HL-60 (cell line): ENCODE data around the gene ACTN2.

ENCODE experiments used
- DNase-seq, 2 experiments: peaks; one replicate each; pipeline ENCODE4 v3.0.0-alpha.2; 2010 to 2020; ENCODE audit warnings: low read depth in 1 of 2, low spot score in 1 of 2
- H3K27ac ChIP-seq: fragments of 250-450 bp; sonication (Bioruptor Pico); replicated peaks from 2 replicates; pipeline ENCODE4 v1.5.1; 2020; ENCODE audit warnings: mild to moderate bottlenecking, moderate library complexity
- H3K27me3 ChIP-seq: fragments of 250-450 bp; sonication (Bioruptor Pico); 2 replicates; pipeline ENCODE4 v1.5.1; 2021; ENCODE audit warnings: mild to moderate bottlenecking, moderate library complexity; ENCODE audit not compliant: insufficient read depth, poor library complexity, severe bottlenecking
- H3K4me3 ChIP-seq: replicated peaks from 2 replicates; pipeline ENCODE4 v1.5.1; 2011; ENCODE audit warnings: mild to moderate bottlenecking, control low read depth, low read length; ENCODE audit not compliant: insufficient read depth
- GABPA ChIP-seq: IDR thresholded peaks from 2 replicates; pipeline ENCODE4 v1.6.1; 2012; ENCODE audit warnings: low read depth
- POLR2AphosphoS5 ChIP-seq: IDR thresholded peaks from 2 replicates; pipeline ENCODE4 v1.6.1; 2012; ENCODE audit warnings: low read depth
- SPI1 ChIP-seq: IDR thresholded peaks from 2 replicates; pipeline ENCODE4 v1.6.1; 2012; ENCODE audit warnings: low read depth, mild to moderate bottlenecking, borderline replicate concordance
- TF ChIP-seq, protein P1 (sequence below): IDR thresholded peaks from one replicate; pipeline ENCODE4 v1.5.1; 2011; ENCODE audit warnings: low read length, control low read depth, inconsistent platforms; ENCODE audit not compliant: insufficient read depth
- TF ChIP-seq, protein P2 (sequence below): IDR thresholded peaks from 2 replicates; pipeline ENCODE4 v1.6.1; 2012; ENCODE audit warnings: low read depth; ENCODE audit not compliant: insufficient replicate concordance

ACTN2 gene

DNA sequence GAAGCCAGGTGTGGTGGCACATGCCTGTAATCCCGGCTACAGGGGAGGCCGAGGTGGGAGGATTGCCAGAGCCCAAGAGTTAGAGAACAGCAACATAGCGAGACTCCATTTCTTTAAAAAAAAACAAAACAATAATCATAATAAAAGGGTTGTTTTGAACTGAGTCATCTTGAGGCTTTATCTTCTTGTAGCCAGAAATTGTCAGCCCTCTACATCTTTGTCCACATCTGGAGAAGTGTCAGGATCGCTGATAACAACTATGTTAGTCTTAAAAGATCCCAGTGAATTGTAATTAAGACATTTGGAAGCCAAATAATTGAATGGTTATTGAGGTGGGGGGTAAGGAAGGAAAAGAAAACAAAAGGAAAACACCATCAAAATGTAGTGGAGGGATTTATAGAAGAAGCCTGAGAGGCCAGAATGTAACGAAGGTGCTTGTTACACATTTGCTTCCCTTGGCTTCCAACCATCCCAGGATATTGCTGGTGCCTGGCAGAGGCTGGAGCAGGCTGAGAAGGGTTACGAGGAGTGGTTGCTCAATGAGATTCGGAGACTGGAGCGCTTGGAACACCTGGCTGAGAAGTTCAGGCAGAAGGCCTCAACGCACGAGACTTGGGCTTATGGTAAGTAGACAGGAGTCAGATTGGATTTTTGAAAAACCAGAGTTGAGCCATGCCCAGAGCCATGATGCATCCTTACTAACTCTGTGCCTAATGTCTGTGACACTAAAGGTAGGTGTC, 56.3 kb downstream of the ACTN2 start:
- no peak for DNase-seq
- Histone ChIP-seq H3K27me3 (no peaks in the 10 kb centered on the region), H3K27ac (no peak overlapping the region), H3K4me3 (no peak overlapping the region)
- TF ChIP-seq, protein P1, sequence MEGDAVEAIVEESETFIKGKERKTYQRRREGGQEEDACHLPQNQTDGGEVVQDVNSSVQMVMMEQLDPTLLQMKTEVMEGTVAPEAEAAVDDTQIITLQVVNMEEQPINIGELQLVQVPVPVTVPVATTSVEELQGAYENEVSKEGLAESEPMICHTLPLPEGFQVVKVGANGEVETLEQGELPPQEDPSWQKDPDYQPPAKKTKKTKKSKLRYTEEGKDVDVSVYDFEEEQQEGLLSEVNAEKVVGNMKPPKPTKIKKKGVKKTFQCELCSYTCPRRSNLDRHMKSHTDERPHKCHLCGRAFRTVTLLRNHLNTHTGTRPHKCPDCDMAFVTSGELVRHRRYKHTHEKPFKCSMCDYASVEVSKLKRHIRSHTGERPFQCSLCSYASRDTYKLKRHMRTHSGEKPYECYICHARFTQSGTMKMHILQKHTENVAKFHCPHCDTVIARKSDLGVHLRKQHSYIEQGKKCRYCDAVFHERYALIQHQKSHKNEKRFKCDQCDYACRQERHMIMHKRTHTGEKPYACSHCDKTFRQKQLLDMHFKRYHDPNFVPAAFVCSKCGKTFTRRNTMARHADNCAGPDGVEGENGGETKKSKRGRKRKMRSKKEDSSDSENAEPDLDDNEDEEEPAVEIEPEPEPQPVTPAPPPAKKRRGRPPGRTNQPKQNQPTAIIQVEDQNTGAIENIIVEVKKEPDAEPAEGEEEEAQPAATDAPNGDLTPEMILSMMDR, result no peak
- TF ChIP-seq SPI1, result no peak
- TF ChIP-seq, protein P2, sequence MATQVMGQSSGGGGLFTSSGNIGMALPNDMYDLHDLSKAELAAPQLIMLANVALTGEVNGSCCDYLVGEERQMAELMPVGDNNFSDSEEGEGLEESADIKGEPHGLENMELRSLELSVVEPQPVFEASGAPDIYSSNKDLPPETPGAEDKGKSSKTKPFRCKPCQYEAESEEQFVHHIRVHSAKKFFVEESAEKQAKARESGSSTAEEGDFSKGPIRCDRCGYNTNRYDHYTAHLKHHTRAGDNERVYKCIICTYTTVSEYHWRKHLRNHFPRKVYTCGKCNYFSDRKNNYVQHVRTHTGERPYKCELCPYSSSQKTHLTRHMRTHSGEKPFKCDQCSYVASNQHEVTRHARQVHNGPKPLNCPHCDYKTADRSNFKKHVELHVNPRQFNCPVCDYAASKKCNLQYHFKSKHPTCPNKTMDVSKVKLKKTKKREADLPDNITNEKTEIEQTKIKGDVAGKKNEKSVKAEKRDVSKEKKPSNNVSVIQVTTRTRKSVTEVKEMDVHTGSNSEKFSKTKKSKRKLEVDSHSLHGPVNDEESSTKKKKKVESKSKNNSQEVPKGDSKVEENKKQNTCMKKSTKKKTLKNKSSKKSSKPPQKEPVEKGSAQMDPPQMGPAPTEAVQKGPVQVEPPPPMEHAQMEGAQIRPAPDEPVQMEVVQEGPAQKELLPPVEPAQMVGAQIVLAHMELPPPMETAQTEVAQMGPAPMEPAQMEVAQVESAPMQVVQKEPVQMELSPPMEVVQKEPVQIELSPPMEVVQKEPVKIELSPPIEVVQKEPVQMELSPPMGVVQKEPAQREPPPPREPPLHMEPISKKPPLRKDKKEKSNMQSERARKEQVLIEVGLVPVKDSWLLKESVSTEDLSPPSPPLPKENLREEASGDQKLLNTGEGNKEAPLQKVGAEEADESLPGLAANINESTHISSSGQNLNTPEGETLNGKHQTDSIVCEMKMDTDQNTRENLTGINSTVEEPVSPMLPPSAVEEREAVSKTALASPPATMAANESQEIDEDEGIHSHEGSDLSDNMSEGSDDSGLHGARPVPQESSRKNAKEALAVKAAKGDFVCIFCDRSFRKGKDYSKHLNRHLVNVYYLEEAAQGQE, result no peak
- no peak for TF ChIP-seq POLR2AphosphoS5
- no peak for TF ChIP-seq GABPA

DNA sequence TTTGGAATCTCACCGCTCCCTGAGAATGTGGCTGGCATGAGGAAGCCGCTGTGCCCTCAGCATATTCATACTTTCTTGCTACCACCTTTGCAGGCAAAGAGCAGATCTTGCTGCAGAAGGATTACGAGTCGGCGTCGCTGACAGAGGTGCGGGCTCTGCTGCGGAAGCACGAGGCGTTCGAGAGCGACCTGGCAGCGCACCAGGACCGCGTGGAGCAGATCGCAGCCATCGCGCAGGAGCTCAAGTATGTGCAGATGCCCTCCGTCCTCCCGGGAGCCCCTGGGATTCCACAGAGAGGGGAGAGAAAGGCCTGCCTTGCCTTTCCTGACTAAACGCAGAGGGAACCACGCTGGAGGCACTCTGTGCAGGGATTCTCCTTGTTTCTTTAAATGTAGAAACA, 58.2 kb downstream of the ACTN2 start:
- TF ChIP-seq SPI1 (no peak), POLR2AphosphoS5 (no peak)
- TF ChIP-seq, protein P2, result no peak
- TF ChIP-seq, protein P1, result no peak
- H3K27me3 ChIP-seq, result no peaks in the 10 kb centered on the region
- DNase-seq, result no peak
- no peak overlapping the region for H3K27ac ChIP-seq
- H3K4me3 ChIP-seq, result no peak overlapping the region

DNA sequence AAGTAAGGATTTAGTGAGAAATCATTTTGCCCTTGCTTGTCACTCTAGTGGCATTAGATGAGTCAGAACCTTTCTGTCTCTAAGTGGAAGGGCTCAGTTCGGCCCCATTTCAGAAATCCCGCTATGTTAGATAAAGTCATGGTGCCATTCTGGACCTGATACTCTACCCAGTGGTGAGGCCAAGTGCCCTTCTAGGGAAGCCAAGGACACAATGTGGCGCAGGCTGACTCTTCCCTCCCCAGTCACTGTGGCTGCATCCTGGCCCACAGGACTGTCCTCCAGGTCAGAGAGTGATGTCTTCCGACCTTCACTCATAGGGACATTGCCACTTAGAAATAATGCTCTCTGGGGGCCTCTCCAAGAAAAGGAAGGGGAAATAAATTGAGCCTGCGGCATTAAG, 60.5 kb downstream of the ACTN2 start:
- Histone ChIP-seq H3K27me3 (no peaks in the 10 kb centered on the region), H3K4me3 (no peak overlapping the region), H3K27ac (no peak overlapping the region)
- TF ChIP-seq POLR2AphosphoS5 (no peak), SPI1 (no peak)
- no peak for DNase-seq

DNA sequence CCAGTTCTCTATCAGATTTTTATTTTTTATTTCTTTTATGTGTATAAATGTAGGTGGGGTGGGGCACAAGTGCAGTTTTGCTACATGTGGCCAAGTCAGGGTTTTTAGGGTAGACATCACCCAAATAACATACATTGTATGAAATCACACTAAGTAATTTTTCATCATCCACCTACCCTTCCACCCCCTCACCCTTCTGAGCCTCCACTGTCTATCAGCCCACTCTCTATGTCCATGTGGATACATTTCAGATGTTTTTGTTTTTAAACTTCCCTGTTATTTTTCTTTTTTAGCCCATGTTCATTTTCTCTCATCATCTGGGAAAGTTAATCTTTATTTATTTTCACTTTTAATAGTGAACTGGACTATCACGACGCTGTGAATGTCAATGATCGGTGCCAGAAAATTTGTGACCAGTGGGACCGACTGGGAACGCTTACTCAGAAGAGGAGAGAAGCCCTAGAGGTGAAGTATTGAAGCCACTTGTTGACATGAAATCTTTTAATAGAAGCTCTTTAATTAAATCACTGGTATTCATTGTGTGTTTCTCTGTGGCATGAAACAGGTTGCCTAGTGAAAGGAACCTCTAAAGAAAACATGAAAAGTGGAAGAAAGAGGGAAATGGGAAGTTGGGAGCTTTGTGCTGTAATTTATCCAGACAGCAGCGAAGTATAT, 61.1 kb downstream of the ACTN2 start:
- Histone ChIP-seq H3K27me3 (no peaks in the 10 kb centered on the region), H3K27ac (no peak overlapping the region), H3K4me3 (no peak overlapping the region)
- TF ChIP-seq POLR2AphosphoS5, result no peak
- TF ChIP-seq, protein P2, result no peak
- TF ChIP-seq, protein P1, result no peak
- TF ChIP-seq SPI1, result no peak
- no peak for TF ChIP-seq GABPA
- DNase-seq, result no peak
